Naive thymus-derived CD4-positive, alpha-beta T cell (primary cell): ENCODE results near the gene NEURL1. TPM values are rescaled to one million over a fixed set of nuclear protein-coding genes. Genes with fewer than 3 reads are reported as not detected.
A peak's percentile ranks its signal among the peaks of the same experiment; 100 is the strongest.

ENCODE experiments used
- ATAC-seq: fragments of 150-1000 bp; cut with Tn5 transposase; 2 replicates; pipeline ENCODE4 v1.10.0; 2021; ENCODE audit warnings: mild to moderate bottlenecking, moderate library complexity
- CTCF ChIA-PET: fragments of 350-600 bp; sonication (Branson Sonifier 250); formaldehyde crosslinking; loops from one replicate; lab custom pipeline; 2021; ENCODE audit warnings: antibody characterized with exemption; lab: Charles Lee
- POLR2A ChIA-PET: fragments of 350-600 bp; sonication (Branson Sonifier 250); formaldehyde crosslinking; loops from one replicate; lab custom pipeline; 2021; ENCODE audit warnings: antibody characterized with exemption, inconsistent platforms; lab: Charles Lee
- DNase-seq, 9 donors: peaks; one replicate each; pipeline versions ENCODE4 v3.0.0 to v3.0.0-alpha.2; 2020 to 2022; ENCODE audit warnings: mixed read lengths in 1 of 9
- H3K27ac ChIP-seq: one replicate; pipeline ENCODE4 v1.7.0; 2013; ENCODE audit warnings: mild to moderate bottlenecking, low read depth, low read length, moderate library complexity
- H3K27me3 ChIP-seq, 2 donors: one replicate each; pipeline ENCODE4 v1.7.0; 2013; ENCODE audit warnings: low read length in 2 of 2, mild to moderate bottlenecking in 2 of 2, moderate library complexity in 2 of 2; ENCODE audit not compliant: control insufficient read depth in 2 of 2, insufficient read depth in 2 of 2
- H3K36me3 ChIP-seq, 3 experiments: 1 replicate in 2 of 3; 2 replicates in 1 of 3; pipeline ENCODE4 v1.7.0; 2013; ENCODE audit warnings: low read length in 3 of 3, mild to moderate bottlenecking in 3 of 3, moderate library complexity in 1 of 3; ENCODE audit not compliant: insufficient read depth in 3 of 3, control insufficient read depth in 2 of 3
- H3K4me1 ChIP-seq, 2 donors: one replicate each; pipeline ENCODE4 v1.7.0; 2013; ENCODE audit warnings: low read length in 2 of 2, mild to moderate bottlenecking in 2 of 2, moderate library complexity in 1 of 2; ENCODE audit not compliant: control insufficient read depth in 2 of 2, insufficient read depth in 2 of 2
- H3K4me3 ChIP-seq: 2 replicates; pipeline ENCODE4 v1.7.0; 2013; ENCODE audit warnings: mild to moderate bottlenecking, low read length
- H3K9me3 ChIP-seq, 3 experiments: 1 replicate in 2 of 3; 2 replicates in 1 of 3; pipeline ENCODE4 v1.7.0; 2013; ENCODE audit warnings: low read length in 3 of 3; ENCODE audit not compliant: control insufficient read depth in 2 of 3
- H3K27ac Mint-ChIP-seq, 9 donors: one replicate each; pipeline ENCODE4 v1.8.0; 2020 to 2022; ENCODE audit warnings: mixed read lengths in 9 of 9, mild to moderate bottlenecking in 8 of 9, moderate library complexity in 5 of 9, inconsistent platforms in 2 of 9
- H3K27me3 Mint-ChIP-seq, 5 donors: one replicate each; pipeline ENCODE4 v1.8.0; 2021 to 2022; ENCODE audit warnings: mixed read lengths in 5 of 5, mild to moderate bottlenecking in 1 of 5
- H3K36me3 Mint-ChIP-seq, 5 donors: one replicate each; pipeline ENCODE4 v1.8.0; 2020 to 2022; ENCODE audit warnings: mixed read lengths in 5 of 5, mild to moderate bottlenecking in 3 of 5, inconsistent platforms in 1 of 5
- H3K4me1 Mint-ChIP-seq, 7 donors: one replicate each; pipeline ENCODE4 v1.8.0; 2020 to 2022; ENCODE audit warnings: mixed read lengths in 7 of 7, mild to moderate bottlenecking in 3 of 7, inconsistent platforms in 1 of 7
- H3K4me3 Mint-ChIP-seq, 10 donors: one replicate each; pipeline ENCODE4 v1.8.0; 2020 to 2022; ENCODE audit warnings: mild to moderate bottlenecking in 10 of 10, mixed read lengths in 10 of 10, moderate library complexity in 6 of 10, inconsistent platforms in 2 of 10
- H3K9me3 Mint-ChIP-seq, 11 donors: one replicate each; pipeline ENCODE4 v1.8.0; 2020 to 2022; ENCODE audit warnings: mixed read lengths in 11 of 11, mild to moderate bottlenecking in 4 of 11, inconsistent platforms in 1 of 11, moderate library complexity in 1 of 11
- intact Hi-C, 2 donors: fragments of 100-400 bp; cut with micrococcal nuclease; formaldehyde crosslinking; loops; one replicate each; pipeline ENCODE4 v1.15.1; 2023
- polyA plus RNA-seq, 2 donors: library from polyadenylated mRNA; unstranded; fragments of 300-500 nt; fragmentation: Illumina TruSeq; gene quantifications; one replicate each; pipeline ENCODE4 v1.2.3, GENCODE V29; 2021
- total RNA-seq, 6 experiments: library from RNA in 5 of 6; stranded (reverse) in 5 of 6; gene quantifications; 1 replicate in 5 of 6; 2 replicates in 1 of 6; pipeline ENCODE4 v1.2.3 and lab custom pipeline; 2021 to 2026

Gene NEURL1
- total and polyA plus RNA-seq, 7 experiments from 2014 or later: 0.76 to 9.2 (median 1.1) TPM

- intact Hi-C loops: no loop called here
- no peaks in the 10 kb centered on the region for H3K9me3 ChIP-seq
- Mint-ChIP-seq H3K9me3 (peaks cover 0 to 11% (median 0%) of the 10 kb centered on the region in 11 donors), H3K4me1 (peaks cover 0 to 5% (median 0%) of the 10 kb centered on the region in 7 donors), H3K27ac (no peak overlapping the region), H3K36me3 (no peaks in the 10 kb centered on the region), H3K4me3 (no peak overlapping the region), H3K27me3 (peaks cover 7 to 29% (median 15%) of the 10 kb centered on the region in 5 donors)
- H3K27ac ChIP-seq: no peak overlapping the region
- H3K4me1 ChIP-seq: no peaks in the 10 kb centered on the region
- DNase-seq (no peak), ATAC-seq (no peak)
- H3K27me3 ChIP-seq: no peaks in the 10 kb centered on the region
- no peaks in the 10 kb centered on the region for H3K36me3 ChIP-seq
- H3K4me3 ChIP-seq: no peak overlapping the region
- POLR2A ChIA-PET: interaction anchor here (0.9 kb wide), 1 partner anchor 19 kb away, joined by 3 read pairs; no protein-coding TSS in a partner anchor
- CTCF ChIA-PET: no interaction called here
Measured at GRCh38 chr10:103562383-103562782, 68.9 kb downstream of the NEURL1 start.

GRCh38 chr10:103563231-103564115 lies 70.0 kb downstream of the NEURL1 start:
- H3K4me3 ChIP-seq: no peak overlapping the region
- Mint-ChIP-seq H3K4me3 (no peak overlapping the region), H3K36me3 (no peaks in the 10 kb centered on the region), H3K27ac (no peak overlapping the region), H3K4me1 (peaks cover 0 to 5% (median 0%) of the 10 kb centered on the region in 7 donors), H3K27me3 (peaks cover 3 to 23% (median 9%) of the 10 kb centered on the region in 5 donors), H3K9me3 (peaks cover 0 to 11% (median 0%) of the 10 kb centered on the region in 11 donors)
- ChIA-PET CTCF (interaction anchor here (0.6 kb wide), 1 partner anchor 239 kb away, joined by 3 read pairs; no protein-coding TSS in a partner anchor), POLR2A (interaction anchor here (0.9 kb wide), 1 partner anchor 18 kb away, joined by 3 read pairs; no protein-coding TSS in a partner anchor)
- H3K9me3 ChIP-seq: no peaks in the 10 kb centered on the region
- no peak overlapping the region for H3K27ac ChIP-seq
- no peaks in the 10 kb centered on the region for H3K36me3 ChIP-seq
- DNase-seq (no peak), ATAC-seq (no peak)
- intact Hi-C loops: no loop called here
- H3K4me1 ChIP-seq: no peaks in the 10 kb centered on the region
- no peaks in the 10 kb centered on the region for H3K27me3 ChIP-seq

- H3K4me1 Mint-ChIP-seq: peaks cover 0 to 2% (median 0%) of the 10 kb centered on the region in 7 donors
- ATAC-seq (no peak), DNase-seq (no peak)
- intact Hi-C loops: no loop called here
- ChIA-PET CTCF (interaction anchor here (0.6 kb wide), 1 partner anchor 239 kb away, joined by 3 read pairs; no protein-coding TSS in a partner anchor), POLR2A (no interaction called here)
- no peak overlapping the region for H3K4me3 Mint-ChIP-seq
- no peaks in the 10 kb centered on the region for H3K36me3 ChIP-seq
- H3K4me3 ChIP-seq: no peak overlapping the region
- peaks cover 0 to 11% (median 0%) of the 10 kb centered on the region in 11 donors for H3K9me3 Mint-ChIP-seq
- H3K9me3 ChIP-seq: no peaks in the 10 kb centered on the region
- H3K4me1 ChIP-seq: no peaks in the 10 kb centered on the region
- H3K36me3 Mint-ChIP-seq: no peaks in the 10 kb centered on the region
- peaks cover 0 to 16% (median 3%) of the 10 kb centered on the region in 5 donors for H3K27me3 Mint-ChIP-seq
- H3K27ac Mint-ChIP-seq: no peak overlapping the region
- H3K27me3 ChIP-seq: no peaks in the 10 kb centered on the region
- H3K27ac ChIP-seq: no peak overlapping the region
Measured at GRCh38 chr10:103564116-103564501, 70.6 kb downstream of the NEURL1 start.

GRCh38 chr10:103564776-103565520 lies 71.4 kb downstream of the NEURL1 start:
- H3K27ac Mint-ChIP-seq: no peak overlapping the region

GRCh38 chr10:103566536-103566935 lies 73.0 kb downstream of the NEURL1 start:
- no peaks in the 10 kb centered on the region for H3K36me3 Mint-ChIP-seq
- no peaks in the 10 kb centered on the region for H3K27me3 ChIP-seq
- H3K36me3 ChIP-seq: no peaks in the 10 kb centered on the region
- no peak overlapping the region for H3K4me3 ChIP-seq
- H3K27ac ChIP-seq: no peak overlapping the region
- ATAC-seq (no peak), DNase-seq (no peak)
- H3K9me3 Mint-ChIP-seq: peaks cover 0 to 3% (median 0%) of the 10 kb centered on the region in 11 donors
- CTCF ChIA-PET: interaction anchor here (0.6 kb wide), 2 partner anchors 15 to 30 kb away, joined by 3 read pairs; no protein-coding TSS in a partner anchor
- H3K27ac Mint-ChIP-seq: no peak overlapping the region
- intact Hi-C loops: no loop called here
- peaks cover 0 to 2% (median 0%) of the 10 kb centered on the region in 7 donors for H3K4me1 Mint-ChIP-seq
- peaks cover 0 to 6% (median 0%) of the 10 kb centered on the region in 5 donors for H3K27me3 Mint-ChIP-seq
- POLR2A ChIA-PET: no interaction called here
- no peaks in the 10 kb centered on the region for H3K9me3 ChIP-seq
- no peak overlapping the region for H3K4me3 Mint-ChIP-seq
- H3K4me1 ChIP-seq: no peaks in the 10 kb centered on the region

More at GRCh38 chr10:103564776-103565520, 71.4 kb downstream of the NEURL1 start:
- Histone ChIP-seq H3K27me3 (no peaks in the 10 kb centered on the region), H3K4me3 (no peak overlapping the region), H3K4me1 (no peaks in the 10 kb centered on the region), H3K9me3 (no peaks in the 10 kb centered on the region), H3K27ac (no peak overlapping the region), H3K36me3 (no peaks in the 10 kb centered on the region)
- no peak overlapping the region for H3K4me3 Mint-ChIP-seq
- intact Hi-C loops: no loop called here
- DNase-seq (peak in 1 of 9 donors; percentile 63), ATAC-seq (peak; percentile 55)
- peaks cover 0 to 11% (median 0%) of the 10 kb centered on the region in 11 donors for H3K9me3 Mint-ChIP-seq
- no peaks in the 10 kb centered on the region for H3K36me3 Mint-ChIP-seq
- peaks cover 0 to 9% (median 1%) of the 10 kb centered on the region in 5 donors for H3K27me3 Mint-ChIP-seq
- ChIA-PET CTCF (no interaction called here), POLR2A (no interaction called here)
- H3K4me1 Mint-ChIP-seq: peaks cover 0 to 2% (median 0%) of the 10 kb centered on the region in 7 donors

GRCh38 chr10:103568505-103568904 lies 75.0 kb downstream of the NEURL1 start:
- ATAC-seq (no peak), DNase-seq (no peak)
- no peaks in the 10 kb centered on the region for H3K27me3 ChIP-seq
- ChIA-PET CTCF (no interaction called here), POLR2A (no interaction called here)
- Mint-ChIP-seq H3K4me3 (no peak overlapping the region), H3K27me3 (peaks cover 0 to 5% (median 0%) of the 10 kb centered on the region in 5 donors), H3K4me1 (peaks cover 0 to 2% (median 0%) of the 10 kb centered on the region in 7 donors), H3K27ac (peak overlapping the region in 1 of 9 donors; percentile 56), H3K36me3 (no peaks in the 10 kb centered on the region), H3K9me3 (no peaks in the 10 kb centered on the region)
- no peaks in the 10 kb centered on the region for H3K36me3 ChIP-seq
- no peak overlapping the region for H3K27ac ChIP-seq
- intact Hi-C loops: no loop called here
- no peak overlapping the region for H3K4me3 ChIP-seq
- no peaks in the 10 kb centered on the region for H3K9me3 ChIP-seq
- no peaks in the 10 kb centered on the region for H3K4me1 ChIP-seq
